Dermis blood vessel endothelial cell (primary cell): ENCODE results near the gene RIC1. TPM values are rescaled to one million over a fixed set of nuclear protein-coding genes. Genes with fewer than 3 reads are reported as not detected.
"Not testable (repeated sequence)": the region's sequence is repeated elsewhere in the genome, so short reads cannot be mapped to it uniquely, and the experiment has no call there.

ENCODE experiments used
- DNase-seq: peaks from one replicate; pipeline ENCODE4 v3.0.0; 2010
- total RNA-seq: library from RNA; depleted of rRNA; stranded (reverse); fragments of >200 nt; gene quantifications from 2 replicates; pipeline ENCODE4 v1.2.3, GENCODE V29; 2014

RIC1 gene
- total RNA-seq, 1 donor from 2014 or later, result 34.2 TPM

DNA sequence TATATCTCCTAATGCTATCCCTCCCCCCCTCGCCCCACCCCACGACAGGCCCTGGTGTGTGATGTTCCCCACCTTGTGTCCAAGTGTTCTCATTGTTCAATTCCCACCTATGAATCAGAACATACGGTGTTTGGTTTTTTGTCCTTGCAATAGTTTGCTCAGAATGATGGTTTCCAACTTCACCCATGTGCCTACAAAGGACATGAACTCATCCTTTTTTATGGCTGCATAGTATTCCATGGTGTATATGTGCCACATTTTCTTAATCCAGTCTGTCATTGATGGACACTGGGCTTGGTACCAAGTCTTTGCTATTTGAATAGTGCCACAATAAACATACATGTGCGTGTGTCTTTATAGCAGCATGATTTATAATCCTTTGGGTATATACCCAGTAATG, 93.8 kb downstream of the RIC1 start:
- DNase-seq, result not testable (repeated sequence)

DNA sequence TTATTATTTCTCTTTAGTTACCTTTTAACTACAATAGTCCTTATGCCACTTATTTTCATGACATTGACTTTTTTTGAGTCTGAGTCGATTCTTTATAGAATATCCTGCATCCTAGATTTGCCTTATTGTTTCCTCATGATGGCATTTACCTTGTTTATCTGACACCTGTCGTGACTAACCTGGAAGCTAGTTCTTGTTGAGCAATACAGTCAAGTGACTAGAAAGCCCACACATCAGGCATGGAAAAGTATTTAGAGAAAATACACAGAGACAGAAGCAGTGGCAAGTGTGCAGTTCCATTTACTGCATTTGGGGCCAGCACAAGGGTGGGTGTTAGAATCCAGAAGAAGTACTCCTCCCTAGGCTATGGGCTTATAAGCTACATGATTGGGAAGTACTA, 106.2 kb downstream of the RIC1 start:
- DNase-seq, result no peak

DNA sequence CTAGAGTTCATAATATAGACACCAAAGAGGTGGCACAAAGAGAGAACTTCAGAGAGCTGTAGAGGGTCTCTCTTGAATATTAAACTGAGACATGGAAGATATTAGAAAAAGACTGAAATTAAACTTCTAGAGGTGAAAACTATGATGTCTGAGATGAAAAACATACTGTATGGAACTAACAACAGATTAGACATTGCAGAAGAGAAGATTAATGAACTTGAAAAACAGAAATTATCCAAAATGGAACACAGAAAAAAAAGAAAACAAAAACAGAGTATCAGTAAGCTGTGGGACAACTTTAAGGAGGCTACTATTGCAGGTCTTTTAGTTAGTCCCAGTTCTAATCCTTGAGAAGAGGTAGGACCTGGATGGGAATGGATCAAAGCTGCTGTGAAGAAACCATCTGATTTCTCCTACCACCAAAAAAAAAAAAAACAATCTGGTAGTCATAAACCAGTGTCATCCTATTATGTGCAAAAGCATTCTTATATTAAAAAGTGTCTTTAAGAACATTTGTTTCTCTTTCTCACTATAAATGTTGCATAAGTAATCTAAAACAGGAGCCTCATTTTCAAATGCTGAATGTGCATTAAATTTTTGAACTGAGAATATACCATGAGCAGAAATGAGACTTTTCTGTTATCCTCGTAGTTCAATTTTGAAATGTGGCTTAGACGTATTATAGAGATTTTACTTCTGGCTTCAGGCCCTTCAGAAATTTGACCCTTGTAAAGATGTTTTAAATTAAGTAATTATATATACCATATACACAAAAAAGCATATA, 107.8 kb downstream of the RIC1 start:
- DNase-seq, result no peak

DNA sequence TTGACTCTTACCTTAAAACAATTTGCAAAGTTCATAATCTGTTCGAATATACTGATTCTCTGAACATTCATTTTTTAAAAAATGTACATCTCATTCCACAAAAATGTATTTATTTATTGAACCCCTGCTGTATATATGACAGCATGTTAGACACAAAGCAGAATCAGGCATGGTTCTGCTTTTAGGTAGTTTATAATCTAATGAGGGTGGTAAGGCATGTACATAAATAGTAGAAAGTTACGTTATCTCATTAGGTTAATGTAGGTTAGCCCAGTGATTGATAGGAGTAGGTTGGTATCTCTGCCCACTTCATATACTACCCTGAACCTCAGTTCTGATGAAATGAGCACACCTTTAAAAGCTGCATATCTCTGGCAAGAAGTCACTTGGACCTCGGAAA, 114.2 kb downstream of the RIC1 start:
- DNase-seq, result no peak

DNA sequence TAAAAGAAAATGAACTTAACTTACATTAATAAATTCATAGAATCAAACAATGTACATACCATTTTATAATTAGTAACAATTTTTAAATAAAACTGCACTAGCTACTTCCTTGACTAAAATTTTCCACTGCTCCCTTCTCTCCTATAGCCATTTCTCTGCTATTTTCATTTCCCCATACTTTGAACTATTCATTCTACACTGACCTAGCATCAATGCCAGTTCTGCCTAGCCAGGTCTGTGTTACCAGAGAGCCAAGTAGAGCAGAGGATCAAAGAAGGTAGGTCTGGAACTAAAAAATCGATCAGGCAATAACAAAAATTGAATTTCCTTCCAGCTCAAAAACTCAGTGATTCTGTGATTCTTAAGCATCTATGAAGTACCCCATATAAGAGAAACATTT, 119.5 kb downstream of the RIC1 start:
- DNase-seq, result no peak

DNA sequence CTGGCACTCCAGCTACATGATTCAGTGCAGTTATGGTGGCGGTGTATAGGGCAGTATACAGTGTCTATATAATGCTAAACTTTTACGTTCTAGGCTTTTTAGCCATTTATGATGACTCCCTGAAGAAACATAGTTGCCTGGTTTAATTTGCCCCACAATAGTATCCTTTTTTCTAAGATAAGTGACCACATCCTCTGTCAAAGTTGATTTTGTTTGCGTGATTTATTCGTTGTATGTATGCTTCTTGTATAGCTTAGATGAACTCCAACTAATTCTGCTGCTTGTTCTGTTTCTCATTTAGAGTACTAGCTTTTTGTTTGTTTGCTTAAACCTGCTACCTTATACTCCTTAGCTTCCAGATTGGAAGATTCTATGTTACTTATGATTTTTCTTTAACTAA, 120.4 kb downstream of the RIC1 start:
- no peak for DNase-seq

DNA sequence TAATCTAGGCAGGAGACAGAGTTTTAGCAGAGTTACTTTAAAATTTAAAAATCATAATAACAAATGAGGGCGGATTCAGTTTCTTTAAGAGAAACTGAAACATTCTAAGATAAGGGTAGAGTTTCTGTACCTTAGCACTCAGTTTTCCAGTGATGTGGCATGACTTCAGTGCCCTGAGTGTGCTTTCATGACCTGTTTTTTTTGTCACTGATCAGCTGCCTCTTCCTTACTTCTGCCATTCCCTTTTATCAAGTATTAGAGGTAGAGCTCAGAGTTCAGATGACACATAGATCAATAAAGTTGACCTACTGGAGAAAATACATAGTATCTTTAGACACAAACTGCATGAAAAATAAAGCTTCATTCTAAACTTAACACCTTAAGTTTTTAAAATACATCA, 121.7 kb downstream of the RIC1 start:
- DNase-seq, result no peak

DNA sequence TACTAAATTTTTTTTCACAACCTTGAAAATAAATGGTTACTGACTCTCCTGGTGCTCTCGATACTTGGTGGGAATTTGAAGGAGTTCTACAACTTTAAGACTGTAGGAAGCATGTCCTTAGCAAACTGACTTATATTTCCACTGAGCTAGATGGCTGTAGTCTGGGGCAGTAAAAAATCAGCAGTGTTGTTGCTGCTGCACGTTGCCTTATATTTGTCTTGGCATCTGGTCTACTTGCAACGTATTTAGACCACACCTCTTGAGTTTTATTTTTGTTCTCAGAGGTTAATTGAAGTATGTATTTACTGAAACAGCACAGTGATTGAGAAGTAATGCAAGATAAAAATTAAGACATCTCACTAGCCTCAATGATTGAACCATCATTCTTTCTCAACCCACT, 127.7 kb downstream of the RIC1 start:
- no peak for DNase-seq

DNA sequence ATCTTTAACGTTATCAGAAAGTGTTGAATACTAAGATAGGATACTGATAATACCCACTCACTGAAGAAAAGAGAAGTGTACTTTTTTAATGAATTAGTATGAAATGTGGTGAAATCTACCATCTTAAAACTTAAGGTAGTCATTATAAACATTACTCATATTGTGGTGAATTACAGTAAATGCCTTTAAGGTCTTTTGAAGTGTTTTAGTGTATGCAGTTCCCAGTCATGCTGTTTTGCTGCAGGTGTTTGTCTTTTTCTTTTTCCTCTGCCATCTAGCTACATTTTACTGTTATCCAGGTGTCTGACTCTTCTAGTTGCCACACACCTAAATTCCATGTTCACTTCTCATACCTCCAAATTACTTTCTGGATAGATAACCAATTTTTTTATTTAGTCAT, 131.4 kb downstream of the RIC1 start:
- no peak for DNase-seq

DNA sequence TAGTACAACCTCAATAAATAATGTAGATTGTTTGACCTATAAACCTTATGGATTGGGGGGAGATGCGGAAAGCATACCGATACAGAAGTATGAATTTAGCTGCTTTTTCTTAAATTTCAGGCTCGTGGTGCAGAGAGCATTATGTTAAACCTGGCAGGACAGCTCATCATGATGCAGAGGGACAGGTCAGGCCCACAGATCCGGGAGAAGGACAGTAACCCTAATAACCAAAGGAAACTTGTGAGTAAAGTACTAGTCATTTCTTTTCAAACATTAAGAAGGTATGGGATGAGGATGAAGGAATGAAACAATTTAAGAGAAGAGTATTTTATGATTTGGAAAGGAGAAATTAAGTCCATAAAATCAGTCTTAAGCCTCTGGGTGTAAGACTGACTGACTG, 133.5 kb downstream of the RIC1 start:
- DNase-seq, result no peak

DNA sequence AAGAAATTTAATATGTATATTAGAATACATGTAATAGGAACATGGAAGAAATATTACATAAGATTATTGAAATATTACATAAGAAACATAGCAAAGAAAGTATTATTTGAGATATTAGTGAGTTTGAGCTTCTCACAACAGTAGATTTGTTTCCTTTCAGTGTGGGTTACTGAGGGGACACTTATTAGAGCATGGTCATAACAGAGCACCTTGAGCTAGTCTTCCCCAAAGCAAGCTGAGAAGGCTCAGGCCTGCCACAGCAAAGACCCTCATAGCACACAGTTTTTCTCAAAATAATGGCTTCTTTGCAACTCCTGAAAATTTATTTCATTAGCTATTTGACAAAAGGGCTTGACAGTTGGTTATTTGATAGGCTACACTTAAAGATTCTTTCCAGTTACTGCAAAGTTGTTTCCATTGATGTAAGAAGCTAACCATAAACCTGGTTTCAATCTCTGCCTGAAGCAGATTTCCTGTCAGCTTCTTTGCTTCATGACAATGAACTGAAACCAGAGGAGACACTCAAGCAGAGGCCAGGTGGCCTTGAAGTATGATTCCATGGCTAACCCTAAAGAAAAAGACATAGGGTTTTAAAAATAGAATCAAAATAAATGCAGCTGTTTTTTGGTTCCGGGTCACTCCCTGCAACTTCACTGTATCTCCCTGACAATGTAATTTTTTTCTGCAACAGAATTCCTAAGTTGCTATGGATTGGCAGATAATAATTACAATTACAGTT, 135.4 kb downstream of the RIC1 start:
- DNase-seq, result no peak

DNA sequence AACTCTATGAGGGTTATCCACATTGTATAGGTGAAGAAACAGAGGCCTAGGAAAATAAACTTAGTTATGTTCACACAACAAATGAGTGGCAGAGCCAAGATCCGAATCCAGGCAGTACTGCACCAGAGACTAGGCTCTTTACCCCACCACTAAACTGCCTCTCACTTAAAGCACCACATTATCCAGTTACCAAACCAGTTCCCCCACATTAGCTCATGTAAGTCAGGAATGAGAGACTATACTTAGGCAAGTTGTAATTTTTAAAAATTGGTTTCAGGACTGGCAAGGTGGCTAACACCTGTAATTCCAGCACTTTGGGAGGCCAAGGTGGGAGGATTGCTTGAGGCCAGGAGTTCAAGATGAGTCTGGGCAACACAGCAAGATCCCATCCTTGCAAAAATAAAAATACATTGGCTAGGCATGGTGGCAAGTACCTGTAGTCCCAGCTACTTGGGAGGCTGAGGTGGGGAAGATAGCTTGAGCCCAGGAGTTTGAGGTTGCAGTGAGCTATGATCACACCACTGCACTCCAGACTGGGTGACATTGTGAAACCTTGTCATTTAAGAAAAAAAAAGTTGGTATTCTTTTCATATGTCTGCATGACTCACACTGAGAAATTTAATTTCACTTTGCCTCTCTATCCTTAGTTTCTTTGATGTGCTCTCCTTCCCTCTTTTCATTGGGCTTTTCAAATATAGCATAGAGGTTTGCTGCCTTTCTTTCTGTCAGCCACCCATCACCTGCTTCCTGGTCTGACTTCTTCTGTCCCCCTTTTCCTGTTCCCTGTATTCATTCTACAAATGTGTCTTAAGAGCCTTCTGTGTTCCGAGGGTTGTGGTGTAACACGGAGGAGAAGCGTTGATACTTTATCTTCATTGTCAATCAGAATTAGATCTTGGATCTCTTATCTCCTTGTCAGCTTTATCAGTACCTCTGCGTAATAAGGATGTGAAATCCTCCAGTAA, 139.3 kb downstream of the RIC1 start:
- no peak for DNase-seq

DNA sequence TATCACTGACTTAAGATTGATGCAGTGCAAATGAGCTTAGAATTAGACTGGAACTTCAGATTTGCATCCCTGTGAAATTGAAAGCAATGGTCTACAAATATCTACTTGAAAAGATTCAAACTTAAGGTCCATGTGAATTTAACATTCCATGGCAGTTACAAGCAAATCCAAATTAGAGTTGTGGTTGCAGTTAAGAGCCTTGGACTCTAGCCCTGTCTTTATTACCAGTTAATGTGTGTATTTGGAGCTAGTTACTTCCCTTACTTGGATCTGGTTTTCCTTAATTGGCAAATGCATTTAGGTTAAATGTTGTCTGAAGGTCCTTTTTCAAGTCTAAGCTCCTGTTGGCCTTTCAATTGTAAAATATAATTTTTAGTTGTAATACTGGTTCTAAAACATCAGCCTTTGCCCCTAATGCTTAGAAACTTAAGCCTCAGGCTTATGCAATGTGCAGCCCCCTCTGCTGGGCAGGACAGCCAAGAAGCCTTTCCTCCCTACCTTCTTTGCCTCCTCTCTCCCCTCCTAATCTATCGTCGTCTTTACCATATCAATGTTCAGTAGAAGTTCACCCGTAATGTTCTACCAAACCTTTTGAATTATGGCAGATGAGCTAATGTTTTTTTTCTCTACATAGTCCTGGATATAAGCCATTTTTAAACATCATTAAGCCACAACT, 144.6 kb downstream of the RIC1 start:
- DNase-seq, result peak; percentile 18

DNA sequence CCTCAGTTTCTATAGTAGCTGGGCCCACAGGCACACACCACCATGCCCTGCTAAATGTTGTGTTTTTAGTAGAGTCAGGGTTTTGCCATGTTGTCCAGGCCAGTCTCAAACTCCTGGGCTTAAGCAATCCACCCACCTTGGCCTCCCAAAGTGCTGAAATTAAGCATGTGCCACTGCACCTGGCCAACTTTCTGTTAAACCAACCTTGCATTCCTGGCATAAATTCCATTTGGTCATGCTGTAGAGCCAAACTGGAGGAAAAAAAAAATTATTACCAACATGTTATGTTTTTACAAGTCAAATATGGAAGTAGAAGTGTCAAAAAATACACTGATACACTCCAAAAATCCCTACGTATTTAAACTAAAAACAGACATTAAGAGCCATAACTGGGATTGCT, 149.9 kb downstream of the RIC1 start:
- no peak for DNase-seq

DNA sequence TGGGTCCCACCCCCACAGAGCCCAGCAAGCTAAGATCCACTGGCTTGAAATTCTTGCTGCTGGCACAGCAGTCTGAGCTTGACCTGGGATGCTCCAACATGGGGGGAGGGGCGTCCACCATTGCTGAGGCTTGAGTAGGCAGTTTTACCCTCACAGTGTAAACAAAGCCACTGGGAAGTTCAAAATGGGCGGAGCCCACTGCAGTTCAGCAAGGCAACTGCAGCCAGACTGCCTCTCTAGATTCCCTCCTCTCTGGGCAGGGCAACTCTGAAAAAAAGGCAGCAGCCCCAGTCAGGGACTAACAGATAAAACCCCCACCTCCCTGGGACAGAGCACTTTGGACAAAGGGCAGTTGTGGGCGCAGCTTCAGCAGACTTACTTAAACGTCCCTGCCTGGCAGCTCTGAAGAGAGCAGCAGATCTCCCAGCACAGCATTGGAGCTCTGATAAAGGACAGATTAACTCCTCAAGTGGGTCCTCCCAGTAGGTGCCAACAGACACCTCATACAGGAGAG, 150.9 kb downstream of the RIC1 start:
- not testable (repeated sequence) for DNase-seq

DNA sequence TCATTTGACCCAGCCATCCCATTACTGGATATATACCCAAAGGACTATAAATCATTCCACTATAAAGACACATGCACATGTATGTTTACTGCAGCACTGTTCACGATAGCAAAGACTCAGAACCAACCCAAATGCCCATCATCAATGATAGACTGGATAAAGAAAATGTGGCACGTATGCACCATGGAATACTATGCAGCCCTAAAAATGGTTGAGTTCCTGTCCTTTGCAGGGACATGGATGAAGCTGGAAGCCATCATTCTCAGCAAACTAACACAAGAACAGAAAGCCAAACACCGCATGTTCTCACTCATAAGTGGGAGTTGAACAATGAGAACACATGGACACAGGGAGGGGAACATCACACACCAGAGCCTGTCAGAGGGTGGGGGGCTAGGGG, 154.5 kb downstream of the RIC1 start:
- DNase-seq, result not testable (repeated sequence)

DNA sequence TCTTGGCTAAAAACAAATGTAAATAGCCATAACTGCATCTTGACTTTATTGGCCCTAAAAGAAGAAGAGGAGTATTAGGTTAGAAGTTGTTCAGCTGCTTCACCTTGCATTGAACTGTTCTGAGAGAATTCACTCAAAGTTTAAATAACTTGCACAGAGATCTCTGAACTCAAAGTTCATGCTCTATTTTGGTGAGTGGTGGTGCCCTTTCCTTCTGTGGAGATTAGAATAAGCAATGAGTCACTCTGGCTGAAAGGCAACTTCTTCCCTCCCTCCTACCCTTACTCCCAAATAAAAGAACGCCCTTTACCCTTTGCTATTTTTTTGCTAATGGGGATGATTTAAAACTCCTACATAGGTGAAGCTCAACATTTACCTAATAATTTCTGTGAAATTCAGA, 155.1 kb downstream of the RIC1 start:
- no peak for DNase-seq

DNA sequence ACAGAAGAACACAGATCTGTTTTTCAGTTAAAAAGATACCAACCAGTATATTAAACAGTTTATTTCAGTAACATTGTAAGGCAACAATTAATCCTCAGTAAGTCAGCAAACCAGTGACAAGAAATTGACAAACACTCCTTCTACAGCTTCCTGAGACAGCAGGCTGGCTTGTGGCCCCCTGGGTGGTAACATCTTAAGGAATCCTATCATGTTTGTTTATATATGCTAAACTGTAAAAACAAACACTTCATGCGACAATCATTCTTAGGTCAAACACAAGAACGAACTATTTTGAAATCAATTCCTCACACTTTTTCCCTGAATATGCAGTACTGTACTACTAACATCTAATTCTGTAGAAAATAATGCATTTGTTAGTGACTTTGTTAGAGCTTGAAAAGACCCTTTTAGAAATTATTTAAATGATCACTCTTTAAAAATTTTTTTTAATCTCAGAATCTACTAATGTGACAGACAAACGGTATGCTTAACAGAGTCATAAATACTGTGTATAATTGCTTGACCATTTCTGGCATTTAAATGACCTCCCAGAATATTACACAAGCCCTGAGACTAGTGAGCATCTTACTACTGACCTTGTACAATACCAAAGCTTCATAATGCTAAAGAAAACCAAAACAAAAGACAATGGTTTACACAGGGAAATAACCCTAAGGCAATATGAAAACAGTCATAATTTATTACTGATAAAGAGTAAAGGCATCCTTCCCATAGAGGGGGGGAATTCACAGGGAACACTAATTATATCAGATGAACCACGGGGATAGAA, 155.8 kb downstream of the RIC1 start:
- DNase-seq, result no peak

DNA sequence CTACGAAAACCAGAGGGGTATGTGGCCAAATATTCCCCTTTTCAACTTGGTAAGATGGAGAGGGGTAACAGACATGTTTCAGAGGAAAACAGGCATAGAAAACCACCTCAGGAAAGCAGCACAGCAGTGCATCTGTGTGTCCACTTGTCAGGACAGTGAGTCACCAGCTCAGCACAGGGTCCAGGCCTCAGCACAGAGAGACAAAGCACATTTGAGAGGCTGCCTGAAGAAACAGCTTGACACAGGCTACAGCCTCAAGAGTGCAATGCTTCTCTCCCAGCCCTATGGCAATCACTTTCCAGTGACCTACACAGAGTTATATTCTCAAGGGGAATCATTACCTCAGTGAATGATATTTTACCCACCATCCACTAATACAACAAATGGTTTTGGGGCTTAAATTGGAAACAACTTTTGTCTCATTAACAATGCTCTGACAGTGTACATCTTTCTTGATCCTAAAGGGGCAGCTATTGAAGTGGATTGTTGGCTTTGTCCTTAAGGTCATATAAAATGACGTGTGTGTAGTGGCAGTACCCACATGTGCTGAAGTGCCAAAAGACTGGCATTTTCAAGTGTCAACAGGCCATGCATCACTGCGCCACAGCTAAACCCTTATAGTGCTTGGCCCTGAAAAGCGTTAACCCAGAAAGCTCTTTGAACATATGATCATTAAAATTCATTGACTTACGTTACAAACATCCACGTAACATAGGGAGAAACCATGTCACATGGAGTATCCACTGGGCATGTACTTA, 157.6 kb downstream of the RIC1 start:
- peak; percentile 73 for DNase-seq

DNA sequence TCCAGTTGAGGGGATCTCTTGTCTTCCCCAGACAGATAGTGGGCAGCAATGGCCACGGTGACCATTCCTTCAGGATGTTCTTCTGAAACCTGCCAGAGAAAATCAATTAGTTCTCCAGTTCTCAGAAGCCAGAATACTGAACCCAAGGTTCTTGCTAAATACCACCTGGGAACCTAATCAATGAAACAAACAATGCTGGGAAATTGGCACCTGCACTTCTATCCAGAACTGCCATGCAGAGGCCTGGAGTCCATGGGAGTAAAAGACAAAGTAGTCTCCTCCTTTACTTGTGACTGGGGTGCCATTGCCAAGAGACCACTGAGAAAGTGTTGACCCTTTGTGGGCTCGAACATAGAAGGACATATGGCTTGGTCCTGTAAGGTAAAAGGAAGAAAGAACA, 158.3 kb downstream of the RIC1 start:
- no peak for DNase-seq
